ENCODE measurements around the gene SQOR.

SQOR gene

DNA sequence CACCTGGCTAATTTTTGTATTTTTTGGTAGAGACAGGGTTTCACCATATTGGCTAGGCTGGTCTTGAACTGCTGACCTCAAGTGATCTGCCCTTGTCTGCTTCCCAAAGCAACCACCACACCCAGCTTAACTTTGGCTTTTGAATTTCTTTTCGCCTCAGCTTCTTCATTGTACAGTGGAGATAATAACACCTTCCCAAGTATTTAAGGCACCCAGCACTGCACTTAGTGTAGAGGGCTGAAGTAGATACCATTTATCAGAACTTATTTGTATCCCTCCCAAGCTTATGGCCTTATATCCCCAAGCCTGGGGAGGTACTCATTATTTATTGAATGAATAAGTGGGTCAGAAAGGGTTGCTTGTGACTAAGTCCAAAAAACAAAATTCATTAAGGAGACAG, 2.3 kb downstream of the SQOR start:
- TF ChIP-seq, protein P1, sequence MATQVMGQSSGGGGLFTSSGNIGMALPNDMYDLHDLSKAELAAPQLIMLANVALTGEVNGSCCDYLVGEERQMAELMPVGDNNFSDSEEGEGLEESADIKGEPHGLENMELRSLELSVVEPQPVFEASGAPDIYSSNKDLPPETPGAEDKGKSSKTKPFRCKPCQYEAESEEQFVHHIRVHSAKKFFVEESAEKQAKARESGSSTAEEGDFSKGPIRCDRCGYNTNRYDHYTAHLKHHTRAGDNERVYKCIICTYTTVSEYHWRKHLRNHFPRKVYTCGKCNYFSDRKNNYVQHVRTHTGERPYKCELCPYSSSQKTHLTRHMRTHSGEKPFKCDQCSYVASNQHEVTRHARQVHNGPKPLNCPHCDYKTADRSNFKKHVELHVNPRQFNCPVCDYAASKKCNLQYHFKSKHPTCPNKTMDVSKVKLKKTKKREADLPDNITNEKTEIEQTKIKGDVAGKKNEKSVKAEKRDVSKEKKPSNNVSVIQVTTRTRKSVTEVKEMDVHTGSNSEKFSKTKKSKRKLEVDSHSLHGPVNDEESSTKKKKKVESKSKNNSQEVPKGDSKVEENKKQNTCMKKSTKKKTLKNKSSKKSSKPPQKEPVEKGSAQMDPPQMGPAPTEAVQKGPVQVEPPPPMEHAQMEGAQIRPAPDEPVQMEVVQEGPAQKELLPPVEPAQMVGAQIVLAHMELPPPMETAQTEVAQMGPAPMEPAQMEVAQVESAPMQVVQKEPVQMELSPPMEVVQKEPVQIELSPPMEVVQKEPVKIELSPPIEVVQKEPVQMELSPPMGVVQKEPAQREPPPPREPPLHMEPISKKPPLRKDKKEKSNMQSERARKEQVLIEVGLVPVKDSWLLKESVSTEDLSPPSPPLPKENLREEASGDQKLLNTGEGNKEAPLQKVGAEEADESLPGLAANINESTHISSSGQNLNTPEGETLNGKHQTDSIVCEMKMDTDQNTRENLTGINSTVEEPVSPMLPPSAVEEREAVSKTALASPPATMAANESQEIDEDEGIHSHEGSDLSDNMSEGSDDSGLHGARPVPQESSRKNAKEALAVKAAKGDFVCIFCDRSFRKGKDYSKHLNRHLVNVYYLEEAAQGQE (IDR thresholded peaks at IDR 0.05; ENCODE audit: insufficient read depth in 1 of 2, low read depth in 2 of 2, low read length in 2 of 2): no peak
- no peak for TF ChIP-seq POLR2AphosphoS5 (IDR thresholded peaks at IDR 0.05; ENCODE audit: low read depth, low read length)
- no peak for TF ChIP-seq FOXP2 (optimal IDR thresholded peaks at IDR 0.05; ENCODE audit: borderline replicate concordance, extremely low read depth, extremely low read length, insufficient read depth)
- no peak for TF ChIP-seq TAF1 (IDR thresholded peaks at IDR 0.05; ENCODE audit: borderline replicate concordance, insufficient read depth, low read length)
- TF ChIP-seq SIN3A (IDR thresholded peaks at IDR 0.05; ENCODE audit: borderline replicate concordance, insufficient read depth, low read length): no peak

DNA sequence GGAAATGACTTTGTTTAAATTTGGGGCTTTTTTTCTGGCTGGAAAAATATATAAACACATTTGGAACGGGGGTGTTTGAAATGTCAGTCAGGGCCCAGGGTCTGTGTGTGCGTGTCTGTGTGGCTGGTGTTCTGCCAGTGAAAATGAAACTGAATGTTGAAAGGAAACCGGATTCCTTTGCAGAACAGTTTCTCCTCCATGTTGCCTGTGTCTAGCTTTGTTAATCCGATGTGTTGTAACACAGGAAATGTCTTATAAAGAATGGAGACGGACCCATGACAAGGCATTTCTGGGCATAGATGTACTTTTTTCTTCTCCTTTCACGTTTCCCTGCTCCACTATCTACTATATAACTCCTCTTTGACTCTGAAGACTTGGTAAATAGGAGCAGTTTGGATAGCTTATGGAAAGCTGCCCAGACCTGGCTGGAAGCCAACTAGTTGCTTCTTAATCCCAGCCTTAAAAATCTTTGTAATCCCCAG, 2.8 kb downstream of the SQOR start:
- TF ChIP-seq TAF1 (IDR thresholded peaks at IDR 0.05; ENCODE audit: borderline replicate concordance, insufficient read depth, low read length): no peak
- TF ChIP-seq, protein P1 (IDR thresholded peaks at IDR 0.05; ENCODE audit: insufficient read depth in 1 of 2, low read depth in 2 of 2, low read length in 2 of 2): no peak
- TF ChIP-seq SIN3A (IDR thresholded peaks at IDR 0.05; ENCODE audit: borderline replicate concordance, insufficient read depth, low read length): no peak
- no peak for TF ChIP-seq POLR2AphosphoS5 (IDR thresholded peaks at IDR 0.05; ENCODE audit: low read depth, low read length)
- no peak for TF ChIP-seq FOXP2 (optimal IDR thresholded peaks at IDR 0.05; ENCODE audit: borderline replicate concordance, extremely low read depth, extremely low read length, insufficient read depth)

DNA sequence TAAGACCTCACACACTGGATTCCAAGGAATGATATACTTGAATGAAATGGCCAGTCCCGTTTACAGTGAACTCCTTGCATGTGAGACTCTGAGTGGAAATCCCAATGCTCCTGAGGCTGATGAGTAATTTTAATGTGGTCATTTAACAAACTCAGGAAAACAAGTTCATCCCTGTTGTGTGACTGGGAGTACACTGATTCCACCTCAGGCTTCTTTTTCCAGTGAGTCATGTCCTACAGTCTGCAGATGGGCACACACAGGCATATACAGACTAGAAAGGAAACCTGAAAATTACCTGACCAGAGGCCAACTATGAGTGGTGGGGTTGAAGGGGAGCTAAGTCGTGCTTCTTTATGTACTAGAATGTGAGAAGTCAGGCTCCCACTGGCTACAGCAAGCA, 5.8 kb downstream of the SQOR start:
- TF ChIP-seq SIN3A (IDR thresholded peaks at IDR 0.05; ENCODE audit: borderline replicate concordance, insufficient read depth, low read length) (no peak), FOXP2 (optimal IDR thresholded peaks at IDR 0.05; ENCODE audit: borderline replicate concordance, extremely low read depth, extremely low read length, insufficient read depth) (no peak), TAF1 (IDR thresholded peaks at IDR 0.05; ENCODE audit: borderline replicate concordance, insufficient read depth, low read length) (no peak), POLR2AphosphoS5 (IDR thresholded peaks at IDR 0.05; ENCODE audit: low read depth, low read length) (no peak)
- TF ChIP-seq, protein P1 (IDR thresholded peaks at IDR 0.05; ENCODE audit: insufficient read depth in 1 of 2, low read depth in 2 of 2, low read length in 2 of 2): no peak

DNA sequence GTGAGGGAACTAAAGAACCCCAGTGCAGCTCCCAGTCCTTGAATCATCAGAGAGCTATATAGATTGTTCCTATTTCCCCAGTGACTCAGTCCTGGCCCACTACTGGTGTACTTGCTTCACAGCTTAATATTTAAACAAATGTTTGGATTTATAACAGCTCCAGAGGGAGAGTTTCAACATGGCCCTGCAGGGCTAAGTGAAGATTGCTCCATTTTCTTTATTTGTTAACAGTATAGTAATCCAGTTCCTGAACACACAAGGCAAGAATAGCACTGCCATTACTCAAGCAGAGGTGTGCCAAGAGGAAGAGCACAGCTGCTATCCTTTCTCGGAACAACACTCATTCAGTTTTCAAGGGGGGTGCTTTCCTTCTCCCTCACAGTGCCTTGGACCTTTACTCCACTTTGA, 6.5 kb downstream of the SQOR start:
- TF ChIP-seq TAF1 (IDR thresholded peaks at IDR 0.05; ENCODE audit: borderline replicate concordance, insufficient read depth, low read length) (no peak), FOXP2 (optimal IDR thresholded peaks at IDR 0.05; ENCODE audit: borderline replicate concordance, extremely low read depth, extremely low read length, insufficient read depth) (no peak), POLR2AphosphoS5 (IDR thresholded peaks at IDR 0.05; ENCODE audit: low read depth, low read length) (no peak), SIN3A (IDR thresholded peaks at IDR 0.05; ENCODE audit: borderline replicate concordance, insufficient read depth, low read length) (no peak)
- TF ChIP-seq, protein P1 (IDR thresholded peaks at IDR 0.05; ENCODE audit: insufficient read depth in 1 of 2, low read depth in 2 of 2, low read length in 2 of 2): no peak

Measured in PFSK-1 (cell line).